ENCODE measurements around the gene CYP2C8. TPM values are rescaled to one million over a fixed set of nuclear protein-coding genes. Genes with fewer than 3 reads are reported as not detected.

CYP2C8 gene
- total RNA-seq, 4 donors from 2014 or later: 0.52 to 0.78 TPM; not detected in 2

GRCh38 chr10:95031656-95032055 is 37.6 kb downstream of the CYP2C8 start:
- intact Hi-C loops (cut with DNase I; ENCODE audit: low total_unique reads) (no loop called here), in situ Hi-C loops (cut with MboI; ENCODE audit: low sequenced_read_pairs in 4 of 4) (no loop called here)
- H3K36me3 ChIP-seq: no peaks in the 10 kb centered on the region
- no peaks in the 10 kb centered on the region for H3K4me1 ChIP-seq
- H3K27ac ChIP-seq: no peak overlapping the region
- ATAC-seq (no peak), DNase-seq (no peak)
- no peaks in the 10 kb centered on the region for H3K27me3 ChIP-seq
- no peak overlapping the region for H3K4me3 ChIP-seq
- H3K9me3 ChIP-seq: no peaks in the 10 kb centered on the region
- TF ChIP-seq CTCF (IDR thresholded peaks at IDR 0.05 in 4 of 5, conservative IDR thresholded peaks at IDR 0.05 in 1 of 5): no peak
- no peak for TF ChIP-seq POLR2A (IDR thresholded peaks at IDR 0.05)

GRCh38 chr10:95026461-95026860 is 42.8 kb downstream of the CYP2C8 start:
- no peaks in the 10 kb centered on the region for H3K9me3 ChIP-seq
- TF ChIP-seq CTCF (IDR thresholded peaks at IDR 0.05 in 4 of 5, conservative IDR thresholded peaks at IDR 0.05 in 1 of 5): no peak
- no peak for TF ChIP-seq POLR2A (IDR thresholded peaks at IDR 0.05)
- no peaks in the 10 kb centered on the region for H3K36me3 ChIP-seq
- DNase-seq (no peak), ATAC-seq (no peak)
- H3K27ac ChIP-seq: no peak overlapping the region
- in situ Hi-C loops (cut with MboI; ENCODE audit: low sequenced_read_pairs in 4 of 4): no loop called here
- no peaks in the 10 kb centered on the region for H3K4me1 ChIP-seq
- no peaks in the 10 kb centered on the region for H3K27me3 ChIP-seq
- no peak overlapping the region for H3K4me3 ChIP-seq
- intact Hi-C loops (cut with DNase I; ENCODE audit: low total_unique reads): no loop called here

GRCh38 chr10:94997741-94998174 is 71.5 kb downstream of the CYP2C8 start:
- Histone ChIP-seq H3K4me1 (no peaks in the 10 kb centered on the region), H3K36me3 (no peaks in the 10 kb centered on the region), H3K4me3 (no peak overlapping the region), H3K27me3 (no peaks in the 10 kb centered on the region), H3K27ac (no peak overlapping the region), H3K9me3 (no peaks in the 10 kb centered on the region)
- in situ Hi-C loops (cut with MboI; ENCODE audit: low sequenced_read_pairs in 4 of 4): no loop called here
- TF ChIP-seq CTCF (IDR thresholded peaks at IDR 0.05 in 4 of 5, conservative IDR thresholded peaks at IDR 0.05 in 1 of 5): no peak
- TF ChIP-seq POLR2A (IDR thresholded peaks at IDR 0.05): no peak
- no peak for DNase-seq
- no peak for ATAC-seq
- intact Hi-C loops (cut with DNase I; ENCODE audit: low total_unique reads): no loop called here

GRCh38 chr10:94992811-94993210 is 76.5 kb downstream of the CYP2C8 start:
- no peaks in the 10 kb centered on the region for H3K36me3 ChIP-seq
- H3K9me3 ChIP-seq: no peaks in the 10 kb centered on the region
- H3K4me3 ChIP-seq: no peak overlapping the region
- H3K4me1 ChIP-seq: no peaks in the 10 kb centered on the region
- H3K27me3 ChIP-seq: no peaks in the 10 kb centered on the region
- in situ Hi-C loops (cut with MboI; ENCODE audit: low sequenced_read_pairs in 4 of 4): no loop called here
- ATAC-seq (no peak), DNase-seq (no peak)
- H3K27ac ChIP-seq: no peak overlapping the region
- intact Hi-C loops (cut with DNase I; ENCODE audit: low total_unique reads): no loop called here
- TF ChIP-seq CTCF (IDR thresholded peaks at IDR 0.05 in 4 of 5, conservative IDR thresholded peaks at IDR 0.05 in 1 of 5): no peak
- no peak for TF ChIP-seq POLR2A (IDR thresholded peaks at IDR 0.05)

GRCh38 chr10:94991243-94991888 is 77.9 kb downstream of the CYP2C8 start:
- H3K9me3 ChIP-seq: no peaks in the 10 kb centered on the region
- no peaks in the 10 kb centered on the region for H3K27me3 ChIP-seq
- H3K36me3 ChIP-seq: no peaks in the 10 kb centered on the region
- no peak for ATAC-seq
- no peak overlapping the region for H3K4me3 ChIP-seq
- TF ChIP-seq CTCF (IDR thresholded peaks at IDR 0.05 in 4 of 5, conservative IDR thresholded peaks at IDR 0.05 in 1 of 5) (no peak), POLR2A (IDR thresholded peaks at IDR 0.05) (no peak)
- no peak overlapping the region for H3K27ac ChIP-seq
- in situ Hi-C loops (cut with MboI; ENCODE audit: low sequenced_read_pairs in 4 of 4) (no loop called here), intact Hi-C loops (cut with DNase I; ENCODE audit: low total_unique reads) (no loop called here)
- H3K4me1 ChIP-seq: no peaks in the 10 kb centered on the region
- DNase-seq: no peak

Measured in gastrocnemius medialis (tissue), 4 donors.